GM23338 (cell line): ENCODE data around the gene TRAPPC12. TPM values are rescaled to one million over a fixed set of nuclear protein-coding genes. Genes with fewer than 3 reads are reported as not detected.

ENCODE experiments used
- ATAC-seq: fragments of 200-7000 bp; cut with Tn5 transposase; 3 replicates; pipeline ENCODE4 v1.9.1; 2020
- DNase-seq: peaks from one replicate; pipeline ENCODE4 v3.0.0-alpha.2; 2015; ENCODE audit warnings: low spot score
- H2AFZ ChIP-seq: fragments of 200-600 bp; sonication (generic); 2 replicates; pipeline ENCODE4 v1.8.0; 2016; ENCODE audit warnings: antibody characterized with exemption, mild to moderate bottlenecking, moderate library complexity
- H3F3A ChIP-seq: fragments of 200-600 bp; sonication (generic); replicated peaks from 2 replicates; pipeline ENCODE4 v1.8.0; 2017; ENCODE audit warnings: antibody characterized with exemption, mixed run types, low read depth
- H3K27ac ChIP-seq: fragments of 200-600 bp; sonication (generic); 2 replicates; pipeline ENCODE4 v1.6.1; 2016; ENCODE audit warnings: low read depth
- H3K27me3 ChIP-seq: fragments of 200-600 bp; sonication (generic); 2 replicates; pipeline ENCODE4 v1.8.0; 2016; ENCODE audit warnings: mild to moderate bottlenecking, mixed run types, moderate library complexity; ENCODE audit not compliant: insufficient read depth
- H3K36me3 ChIP-seq: fragments of 200-600 bp; sonication (generic); 2 replicates; pipeline ENCODE4 v1.8.0; 2016; ENCODE audit warnings: mild to moderate bottlenecking; ENCODE audit not compliant: insufficient read depth
- H3K4me1 ChIP-seq: fragments of 200-600 bp; sonication (generic); 2 replicates; pipeline ENCODE4 v1.8.0; 2016; ENCODE audit warnings: mild to moderate bottlenecking, moderate library complexity; ENCODE audit not compliant: insufficient read depth
- H3K4me2 ChIP-seq: fragments of 200-600 bp; sonication (generic); 2 replicates; pipeline ENCODE4 v1.7.1; 2017; ENCODE audit warnings: mixed run types
- H3K4me3 ChIP-seq: fragments of 200-600 bp; sonication (generic); 2 replicates; pipeline ENCODE4 v1.6.1; 2016; ENCODE audit warnings: mixed run types
- H3K79me2 ChIP-seq: fragments of 200-600 bp; sonication (generic); replicated peaks from 2 replicates; pipeline ENCODE4 v1.8.0; 2017; ENCODE audit warnings: mild to moderate bottlenecking; ENCODE audit not compliant: insufficient read depth
- H3K9me2 ChIP-seq: fragments of 200-600 bp; sonication (generic); 2 replicates; pipeline ENCODE4 v1.8.0; 2017; ENCODE audit not compliant: insufficient read depth
- H4K20me1 ChIP-seq: fragments of 200-600 bp; sonication (generic); replicated peaks from 2 replicates; pipeline ENCODE4 v1.8.0; 2017; ENCODE audit warnings: mild to moderate bottlenecking; ENCODE audit not compliant: insufficient read depth
- H3K27ac Mint-ChIP-seq: 2 replicates; pipeline ENCODE4 v1.8.0; 2020; ENCODE audit warnings: inconsistent platforms, mild to moderate bottlenecking, moderate library complexity, mixed read lengths
- H3K27me3 Mint-ChIP-seq: 3 replicates; pipeline ENCODE4 v1.8.0; 2022; ENCODE audit warnings: low read depth, mild to moderate bottlenecking, moderate library complexity, mixed read lengths, inconsistent platforms; ENCODE audit not compliant: insufficient read depth, poor library complexity
- H3K36me3 Mint-ChIP-seq: 3 replicates; pipeline ENCODE4 v1.8.0; 2021; ENCODE audit warnings: low read depth, mild to moderate bottlenecking, inconsistent platforms, moderate library complexity, mixed read lengths
- H3K4me1 Mint-ChIP-seq: 3 replicates; pipeline ENCODE4 v1.8.0; 2020; ENCODE audit warnings: mild to moderate bottlenecking, inconsistent platforms, mixed read lengths
- H3K4me3 Mint-ChIP-seq: 3 replicates; pipeline ENCODE4 v1.8.0; 2021; ENCODE audit warnings: moderate library complexity, mild to moderate bottlenecking, inconsistent platforms, mixed read lengths
- H3K9me3 Mint-ChIP-seq: 3 replicates; pipeline ENCODE4 v1.8.0; 2020; ENCODE audit warnings: moderate library complexity, mild to moderate bottlenecking, inconsistent platforms, mixed read lengths
- CREB1 ChIP-seq: fragments of 250-450 bp; sonication (Bioruptor Pico); IDR thresholded peaks from 2 replicates; pipeline ENCODE4 v1.5.0; 2020; ENCODE audit warnings: low read depth, mild to moderate bottlenecking, moderate library complexity
- ETS1 ChIP-seq: IDR thresholded peaks from 2 replicates; pipeline ENCODE4 v1.6.1; 2016; ENCODE audit warnings: antibody characterized with exemption
- EZH2 ChIP-seq: fragments of 200-600 bp; sonication (generic); IDR thresholded peaks from one replicate; pipeline ENCODE4 v1.8.0; 2017; ENCODE audit warnings: antibody characterized with exemption, mild to moderate bottlenecking, low read depth; ENCODE audit not compliant: unreplicated experiment
- JUNB ChIP-seq: IDR thresholded peaks from one replicate; pipeline ENCODE4 v1.6.1; 2016; ENCODE audit warnings: antibody characterized with exemption; ENCODE audit not compliant: unreplicated experiment
- NANOG ChIP-seq: IDR thresholded peaks from 2 replicates; pipeline ENCODE4 v1.6.1; 2016; ENCODE audit warnings: antibody characterized with exemption, borderline replicate concordance
- REST ChIP-seq: IDR thresholded peaks from one replicate; pipeline ENCODE4 v1.6.1; 2018; ENCODE audit warnings: antibody characterized with exemption; ENCODE audit not compliant: unreplicated experiment
- STAT1 ChIP-seq: IDR thresholded peaks from one replicate; pipeline ENCODE4 v1.6.1; 2016; ENCODE audit warnings: antibody characterized with exemption; ENCODE audit not compliant: unreplicated experiment
- ZNF114 ChIP-seq: fragments of 250-450 bp; sonication (Bioruptor Pico); IDR thresholded peaks from 2 replicates; pipeline ENCODE4 v1.5.0; 2020; ENCODE audit warnings: mild to moderate bottlenecking, moderate library complexity
- ZNF462 ChIP-seq: fragments of 250-450 bp; sonication (Bioruptor Pico); IDR thresholded peaks from 2 replicates; pipeline ENCODE4 v1.5.0; 2020; ENCODE audit warnings: mild to moderate bottlenecking, moderate library complexity
- polyA plus RNA-seq: library from polyadenylated mRNA; unstranded; fragments of >200 nt; fragmentation: Nextera tagmentation; extraction: Ambion mirVana; gene quantifications from 2 replicates; pipeline ENCODE4 v1.2.1, GENCODE V29; 2016
- total RNA-seq: library from RNA; depleted of rRNA; stranded (reverse); fragments of >200 nt; shearing (Covaris generic); gene quantifications from 2 replicates; pipeline ENCODE4 v1.2.3, GENCODE V29; 2014

The TRAPPC12 gene
- total and polyA plus RNA-seq, 2 experiments from 2014 or later: 48.9 to 57.7 TPM

- H3F3A ChIP-seq: no peaks in the 10 kb centered on the region
- no peaks in the 10 kb centered on the region for H3K27me3 ChIP-seq
- DNase-seq: no peak
- no peaks in the 10 kb centered on the region for H3K36me3 ChIP-seq
- Mint-ChIP-seq H3K27ac (no peak overlapping the region), H3K9me3 (no peaks in the 10 kb centered on the region), H3K36me3 (peaks cover 26% of the 10 kb centered on the region), H3K4me3 (no peak overlapping the region), H3K27me3 (no peaks in the 10 kb centered on the region), H3K4me1 (no peaks in the 10 kb centered on the region; the same call in 2 of the 3 replicates)
- ATAC-seq: no peak
- H3K9me2 ChIP-seq: no peaks in the 10 kb centered on the region
- no peak overlapping the region for H3K4me2 ChIP-seq
- H2AFZ ChIP-seq: no peak overlapping the region
- peaks cover 3% of the 10 kb centered on the region; the same call in 1 of the 2 replicates for H4K20me1 ChIP-seq
- H3K27ac ChIP-seq: no peak overlapping the region
- TF ChIP-seq STAT1: no peak
- no peak for TF ChIP-seq ZNF114 (CRISPR knock-in tag)
- TF ChIP-seq NANOG: no peak
- H3K79me2 ChIP-seq: no peaks in the 10 kb centered on the region
- H3K4me3 ChIP-seq: no peak overlapping the region
- H3K4me1 ChIP-seq: no peaks in the 10 kb centered on the region
Measured at GRCh38 chr2:3442185-3442584, 62.7 kb downstream of the TRAPPC12 start.

- Mint-ChIP-seq H3K9me3 (no peaks in the 10 kb centered on the region), H3K27me3 (no peaks in the 10 kb centered on the region), H3K4me3 (no peak overlapping the region), H3K36me3 (peaks cover 32% of the 10 kb centered on the region), H3K4me1 (no peaks in the 10 kb centered on the region; the same call in 2 of the 3 replicates), H3K27ac (no peak overlapping the region)
- no peak overlapping the region for H3K4me3 ChIP-seq
- no peaks in the 10 kb centered on the region for H3K36me3 ChIP-seq
- H2AFZ ChIP-seq: no peak overlapping the region
- DNase-seq: no peak
- ATAC-seq: no peak
- no peak overlapping the region for H3K4me2 ChIP-seq
- H3F3A ChIP-seq: no peaks in the 10 kb centered on the region
- H3K9me2 ChIP-seq: no peaks in the 10 kb centered on the region
- no peak overlapping the region for H3K27ac ChIP-seq
- no peaks in the 10 kb centered on the region for H3K79me2 ChIP-seq
- H3K27me3 ChIP-seq: no peaks in the 10 kb centered on the region
- peaks cover 3% of the 10 kb centered on the region for H4K20me1 ChIP-seq
- H3K4me1 ChIP-seq: no peaks in the 10 kb centered on the region
- no peak for TF ChIP-seq JUNB
- no peak for TF ChIP-seq REST
- TF ChIP-seq CREB1: no peak
- TF ChIP-seq ETS1: no peak
- TF ChIP-seq ZNF462 (CRISPR knock-in tag): no peak
- TF ChIP-seq EZH2: no peak
- no peak for TF ChIP-seq STAT1
- TF ChIP-seq NANOG: no peak
Measured at GRCh38 chr2:3443083-3443482, 63.6 kb downstream of the TRAPPC12 start.
